ENCODE measurements around the gene SAP30BP. TPM values are rescaled to one million over a fixed set of nuclear protein-coding genes. Genes with fewer than 3 reads are reported as not detected.

The SAP30BP gene
- total RNA-seq, 4 donors from 2014 or later = 65.3 to 117 (median 101) TPM

GRCh38 chr17:75688209-75688825 is 21.2 kb downstream of the SAP30BP start:
- peaks cover 0 to 12% (median 0%) of the 10 kb centered on the region in 3 donors for H3K36me3 ChIP-seq
- peak in 1 of 3 donors; percentile 39 for DNase-seq

GRCh38 chr17:75689441-75689873 is 22.3 kb downstream of the SAP30BP start:
- H3K4me3 ChIP-seq = no peak overlapping the region
- no peaks in the 10 kb centered on the region for H3K9me3 ChIP-seq
- H3K27ac ChIP-seq = peak overlapping the region; percentile 18 to 71 (median 62)
- H3K36me3 ChIP-seq = peaks cover 0 to 22% (median 0%) of the 10 kb centered on the region in 3 donors
- H3K27me3 ChIP-seq = no peaks in the 10 kb centered on the region
- no peak for TF ChIP-seq POLR2A (IDR thresholded peaks at IDR 0.05)
- no peak for TF ChIP-seq CTCF (IDR thresholded peaks at IDR 0.05)
- H3K4me1 ChIP-seq = peaks cover 0 to 64% (median 13%) of the 10 kb centered on the region in 4 donors
- peak; percentile 15 to 76 (median 74) for DNase-seq

More at GRCh38 chr17:75688209-75688825, 21.2 kb downstream of the SAP30BP start:
- TF ChIP-seq POLR2A (IDR thresholded peaks at IDR 0.05) (no peak), CTCF (IDR thresholded peaks at IDR 0.05) (no peak)
- peak overlapping the region; percentile 18 to 71 (median 52) for H3K27ac ChIP-seq
- H3K27me3 ChIP-seq = no peaks in the 10 kb centered on the region
- no peaks in the 10 kb centered on the region for H3K9me3 ChIP-seq
- H3K4me3 ChIP-seq = no peak overlapping the region
- peaks cover 0 to 61% (median 13%) of the 10 kb centered on the region in 4 donors for H3K4me1 ChIP-seq

- H3K27ac ChIP-seq = peak overlapping the region in 2 of 4 donors; percentile 29 to 51
- H3K36me3 ChIP-seq = peaks cover 0 to 32% (median 0%) of the 10 kb centered on the region in 3 donors
- H3K9me3 ChIP-seq = no peaks in the 10 kb centered on the region
- peak in 1 of 3 donors; percentile 33 for DNase-seq
- no peak overlapping the region for H3K4me3 ChIP-seq
- no peak for TF ChIP-seq POLR2A (IDR thresholded peaks at IDR 0.05)
- no peak for TF ChIP-seq CTCF (IDR thresholded peaks at IDR 0.05)
- H3K4me1 ChIP-seq = peaks cover 0 to 61% (median 11%) of the 10 kb centered on the region in 4 donors
- no peaks in the 10 kb centered on the region for H3K27me3 ChIP-seq
Measured at GRCh38 chr17:75691371-75691791, 24.2 kb downstream of the SAP30BP start.

GRCh38 chr17:75691801-75692626 is 24.9 kb downstream of the SAP30BP start:
- H3K4me1 ChIP-seq = peaks cover 0 to 64% (median 9%) of the 10 kb centered on the region in 4 donors
- peak overlapping the region in 2 of 4 donors; percentile 34 to 51 for H3K27ac ChIP-seq
- DNase-seq = peak in 1 of 3 donors; percentile 60

More at GRCh38 chr17:75691801-75692626, 24.9 kb downstream of the SAP30BP start:
- no peak for TF ChIP-seq CTCF (IDR thresholded peaks at IDR 0.05)
- no peak for TF ChIP-seq POLR2A (IDR thresholded peaks at IDR 0.05)
- Histone ChIP-seq H3K27me3 (no peaks in the 10 kb centered on the region), H3K4me3 (no peak overlapping the region), H3K36me3 (peaks cover 0 to 32% (median 0%) of the 10 kb centered on the region in 3 donors), H3K9me3 (no peaks in the 10 kb centered on the region)

All from Peyer's patch (tissue), 4 donors.